SU-DHL-6 (cell line): ENCODE results near the gene HMCN2.

Experiments
- H2AFZ ChIP-seq: fragments of 200-600 bp; sonication (generic); 2 replicates; pipeline ENCODE4 v1.6.1; 2014; ENCODE audit warnings: low read depth, mild to moderate bottlenecking, moderate library complexity, mixed read lengths, antibody characterized with exemption, low read length; ENCODE audit not compliant: severe bottlenecking
- H3F3A ChIP-seq: fragments of 200-600 bp; shearing (Covaris generic); 2 replicates; pipeline ENCODE4 v1.6.0; 2016; ENCODE audit warnings: antibody characterized with exemption, mild to moderate bottlenecking; ENCODE audit not compliant: insufficient read depth
- H3K27ac ChIP-seq: fragments of 200-600 bp; sonication (generic); 2 replicates; pipeline ENCODE4 v1.5.1; 2016; ENCODE audit warnings: low read depth, mild to moderate bottlenecking, low read length, moderate library complexity, mixed read lengths
- H3K27me3 ChIP-seq: fragments of 200-600 bp; sonication (generic), shearing (Covaris generic); 2 replicates; pipeline ENCODE4 v1.6.0; 2014; ENCODE audit warnings: mild to moderate bottlenecking, low read length
- H3K36me3 ChIP-seq: fragments of 200-600 bp; sonication (generic); 2 replicates; pipeline ENCODE4 v1.6.1; 2014; ENCODE audit warnings: mild to moderate bottlenecking, low read length, mixed read lengths
- H3K4me2 ChIP-seq: fragments of 300-600, 200-600 bp; shearing (Covaris generic), sonication (generic); 2 replicates; pipeline ENCODE4 v1.6.0; 2014; ENCODE audit warnings: low read length, low read depth, mild to moderate bottlenecking; ENCODE audit not compliant: poor library complexity, severe bottlenecking
- H3K4me3 ChIP-seq: fragments of 200-600 bp; sonication (generic); 2 replicates; pipeline ENCODE4 v1.5.1; 2014; ENCODE audit warnings: antibody characterized with exemption, low read length, mild to moderate bottlenecking, mixed read lengths; ENCODE audit not compliant: insufficient read depth, poor library complexity, severe bottlenecking
- H3K79me2 ChIP-seq: fragments of 200-600 bp; sonication (generic); 2 replicates; pipeline ENCODE4 v1.6.1; 2014; ENCODE audit warnings: mild to moderate bottlenecking, low read length, moderate library complexity; ENCODE audit not compliant: insufficient read depth
- H3K9ac ChIP-seq: fragments of 200-600 bp; sonication (generic); 2 replicates; pipeline ENCODE4 v1.7.0; 2014; ENCODE audit warnings: mild to moderate bottlenecking, low read length
- H3K9me2 ChIP-seq: fragments of 200-600 bp; sonication (generic); replicated peaks from 2 replicates; pipeline ENCODE4 v1.6.1; 2014; ENCODE audit warnings: low read length; ENCODE audit not compliant: insufficient read depth
- H3K9me3 ChIP-seq: fragments of 200-600 bp; sonication (generic); 2 replicates; pipeline ENCODE4 v1.6.1; 2014; ENCODE audit warnings: low read length, mixed read lengths; ENCODE audit not compliant: insufficient read depth
- H4K20me1 ChIP-seq: fragments of 200-600 bp; sonication (generic); 2 replicates; pipeline ENCODE4 v1.6.1; 2014; ENCODE audit warnings: low read depth, mild to moderate bottlenecking, antibody characterized with exemption, low read length, moderate library complexity, mixed read lengths
- EZH2phosphoT487 ChIP-seq: fragments of 200-600 bp; sonication (generic), shearing (Covaris generic); conservative IDR thresholded peaks from 2 replicates; pipeline ENCODE4 v1.6.1; 2018; ENCODE audit warnings: mild to moderate bottlenecking, antibody characterized with exemption, low read length, moderate library complexity, mixed read lengths
- TF ChIP-seq, protein P1 (sequence below): fragments of 200-600 bp; sonication (generic); IDR thresholded peaks from one replicate; pipeline ENCODE4 v1.5.1; 2017; ENCODE audit warnings: antibody characterized with exemption, mild to moderate bottlenecking, low read length, moderate library complexity; ENCODE audit not compliant: insufficient read depth, poor library complexity, severe bottlenecking

Gene HMCN2

DNA sequence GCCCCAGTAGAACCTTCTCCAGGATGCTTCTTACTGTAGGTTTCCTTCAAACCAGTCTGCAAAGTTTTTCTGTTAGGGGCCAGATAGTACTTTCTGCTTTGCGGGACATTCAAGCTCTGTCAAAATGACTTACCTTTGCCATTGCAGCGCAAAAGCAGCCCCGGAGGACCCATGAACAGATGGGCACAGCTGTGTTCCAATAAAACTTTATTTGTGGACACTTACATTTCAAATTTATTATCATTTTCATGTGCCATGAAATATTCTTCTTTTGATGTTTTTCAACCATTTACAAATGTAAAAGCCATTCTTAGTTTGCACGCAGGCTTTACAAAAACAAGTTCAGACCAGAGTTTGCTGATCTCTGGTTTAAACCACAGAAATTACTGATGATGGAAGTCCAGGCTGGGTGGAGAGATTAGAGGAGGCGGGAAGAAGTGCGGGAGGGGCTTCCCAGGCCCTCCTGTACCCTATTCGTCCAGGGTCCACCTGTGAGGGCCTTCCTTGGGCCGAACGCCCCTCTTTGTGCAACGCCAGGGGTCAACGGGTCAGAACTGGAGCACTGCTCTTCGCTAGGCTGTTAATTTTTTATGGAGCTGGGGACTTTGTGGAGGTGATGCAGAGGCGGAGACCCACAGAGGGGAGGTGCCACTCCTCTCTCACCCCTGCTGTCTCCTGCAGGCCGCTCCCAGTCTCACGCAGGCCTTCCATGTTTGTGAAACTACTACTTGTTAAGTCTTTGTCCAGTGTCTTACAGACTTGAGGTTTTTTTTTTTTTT lies 171.6 kb downstream of the HMCN2 start:
- Histone ChIP-seq H3K9me2 (no peaks in the 10 kb centered on the region), H3K36me3 (no peaks in the 10 kb centered on the region), H3K4me3 (no peak overlapping the region), H3K9me3 (peaks cover 8% of the 10 kb centered on the region; the same call in 1 of the 2 replicates), H3F3A (no peaks in the 10 kb centered on the region), H3K4me2 (no peak overlapping the region), H3K27me3 (no peaks in the 10 kb centered on the region), H2AFZ (no peak overlapping the region), H3K9ac (no peak overlapping the region), H4K20me1 (no peaks in the 10 kb centered on the region), H3K79me2 (no peaks in the 10 kb centered on the region), H3K27ac (no peak overlapping the region)
- TF ChIP-seq, protein P1, sequence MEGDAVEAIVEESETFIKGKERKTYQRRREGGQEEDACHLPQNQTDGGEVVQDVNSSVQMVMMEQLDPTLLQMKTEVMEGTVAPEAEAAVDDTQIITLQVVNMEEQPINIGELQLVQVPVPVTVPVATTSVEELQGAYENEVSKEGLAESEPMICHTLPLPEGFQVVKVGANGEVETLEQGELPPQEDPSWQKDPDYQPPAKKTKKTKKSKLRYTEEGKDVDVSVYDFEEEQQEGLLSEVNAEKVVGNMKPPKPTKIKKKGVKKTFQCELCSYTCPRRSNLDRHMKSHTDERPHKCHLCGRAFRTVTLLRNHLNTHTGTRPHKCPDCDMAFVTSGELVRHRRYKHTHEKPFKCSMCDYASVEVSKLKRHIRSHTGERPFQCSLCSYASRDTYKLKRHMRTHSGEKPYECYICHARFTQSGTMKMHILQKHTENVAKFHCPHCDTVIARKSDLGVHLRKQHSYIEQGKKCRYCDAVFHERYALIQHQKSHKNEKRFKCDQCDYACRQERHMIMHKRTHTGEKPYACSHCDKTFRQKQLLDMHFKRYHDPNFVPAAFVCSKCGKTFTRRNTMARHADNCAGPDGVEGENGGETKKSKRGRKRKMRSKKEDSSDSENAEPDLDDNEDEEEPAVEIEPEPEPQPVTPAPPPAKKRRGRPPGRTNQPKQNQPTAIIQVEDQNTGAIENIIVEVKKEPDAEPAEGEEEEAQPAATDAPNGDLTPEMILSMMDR, result no peak
- TF ChIP-seq EZH2phosphoT487, result no peak

DNA sequence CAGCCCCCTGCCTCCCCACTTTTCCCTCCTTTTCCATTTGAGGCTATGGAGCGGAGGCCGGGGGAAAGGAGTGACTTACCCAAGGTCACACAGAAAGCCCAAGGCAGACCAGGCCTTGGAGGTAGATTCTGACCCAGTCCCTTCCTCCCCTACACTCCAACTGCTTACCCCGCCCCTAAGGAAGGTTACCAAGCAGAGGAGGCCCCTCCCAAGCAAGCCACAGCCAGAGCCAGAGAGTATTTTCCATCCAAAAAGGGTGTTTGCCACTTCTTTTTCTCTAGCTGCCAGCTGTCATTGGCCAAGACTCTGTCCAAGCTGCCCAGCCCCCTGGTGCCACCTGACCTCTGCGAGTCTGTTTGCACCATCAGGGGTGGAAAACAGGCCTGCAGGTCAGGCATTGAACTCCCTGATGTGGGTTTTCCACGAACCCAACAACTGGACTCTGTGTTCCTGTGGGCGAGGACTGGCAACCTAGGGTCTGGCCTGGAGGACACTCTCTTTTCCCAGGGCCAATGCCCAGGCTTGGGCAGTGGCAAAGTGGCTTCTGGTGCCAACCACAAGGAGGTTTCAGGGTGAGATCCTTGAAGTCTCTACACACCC lies 172.9 kb downstream of the HMCN2 start:
- Histone ChIP-seq H3K4me3 (no peak overlapping the region), H3K4me2 (no peak overlapping the region), H3K27ac (no peak overlapping the region), H3F3A (no peaks in the 10 kb centered on the region), H4K20me1 (no peaks in the 10 kb centered on the region), H3K9me3 (peaks cover 8% of the 10 kb centered on the region; the same call in 1 of the 2 replicates), H3K27me3 (no peaks in the 10 kb centered on the region), H3K36me3 (no peaks in the 10 kb centered on the region), H3K9me2 (no peaks in the 10 kb centered on the region), H3K9ac (no peak overlapping the region), H2AFZ (no peak overlapping the region), H3K79me2 (no peaks in the 10 kb centered on the region)
- TF ChIP-seq EZH2phosphoT487, result no peak
- TF ChIP-seq, protein P1, result no peak

DNA sequence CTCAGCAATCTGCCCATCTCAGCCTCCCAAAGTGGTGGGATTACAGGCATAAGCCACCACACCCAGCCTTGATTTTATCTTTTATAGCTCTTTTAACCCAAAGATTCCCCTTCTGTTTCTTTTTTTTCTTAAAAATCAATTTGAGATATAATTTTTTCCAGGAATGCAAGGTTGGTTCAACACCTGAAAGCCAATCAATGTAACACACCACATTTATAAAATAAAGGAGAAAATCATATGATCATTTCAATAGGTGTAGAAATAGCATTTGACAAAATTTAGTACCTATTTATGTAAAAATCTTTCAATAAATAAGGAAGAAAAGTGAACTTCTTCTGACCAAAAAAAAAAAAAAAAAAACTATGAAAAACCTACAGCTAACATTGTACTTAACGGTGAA lies 175.5 kb downstream of the HMCN2 start:
- Histone ChIP-seq H3K27ac (no peak overlapping the region), H3F3A (no peaks in the 10 kb centered on the region), H3K79me2 (no peaks in the 10 kb centered on the region), H3K36me3 (no peaks in the 10 kb centered on the region), H3K27me3 (no peaks in the 10 kb centered on the region), H3K9me3 (peaks cover 8% of the 10 kb centered on the region; the same call in 1 of the 2 replicates), H2AFZ (no peak overlapping the region), H3K9ac (no peak overlapping the region), H3K9me2 (no peaks in the 10 kb centered on the region), H3K4me3 (no peak overlapping the region), H3K4me2 (no peak overlapping the region), H4K20me1 (no peaks in the 10 kb centered on the region)
- TF ChIP-seq, protein P1, result no peak
- TF ChIP-seq EZH2phosphoT487, result no peak
